D721Med (cell line): ENCODE data around the gene GSKIP.

Experiments
- DNase-seq: peaks from one replicate; pipeline ENCODE4 v3.0.0; 2011; ENCODE audit warnings: low spot score; ENCODE audit not compliant: insufficient read length
- FAIRE-seq: peaks from 2 replicates; lab custom pipeline; 2011; peaks lifted over from hg19 to GRCh38; lab: Jason Lieb, UNC
- TF ChIP-seq, protein P1 (sequence below): IDR thresholded peaks from 2 replicates; pipeline ENCODE4 v1.5.1; 2012; ENCODE audit warnings: mild to moderate bottlenecking, control low read depth; ENCODE audit not compliant: insufficient read depth; ENCODE audit errors: missing control alignments

Gene GSKIP

DNA sequence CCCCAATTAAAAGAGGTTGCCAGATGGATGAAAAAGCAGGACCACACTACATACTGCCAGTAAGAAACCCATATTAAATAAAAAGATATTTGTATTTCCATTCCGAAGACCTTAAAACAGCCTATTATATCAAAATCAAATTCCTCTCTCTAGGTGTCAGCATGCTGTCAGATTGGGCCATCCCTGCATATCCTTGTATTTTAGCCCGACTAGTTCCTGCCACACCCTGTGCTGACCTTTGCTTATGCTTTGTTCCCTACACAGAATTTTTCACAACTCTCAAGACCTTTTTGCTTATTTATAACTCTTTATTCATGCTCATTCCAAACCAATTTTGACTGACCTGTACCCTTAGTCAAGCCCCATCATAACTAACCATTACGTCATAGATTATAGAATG, 12.8 kb downstream of the GSKIP start:
- DNase-seq (no peak), FAIRE-seq (no peak)
- TF ChIP-seq, protein P1, sequence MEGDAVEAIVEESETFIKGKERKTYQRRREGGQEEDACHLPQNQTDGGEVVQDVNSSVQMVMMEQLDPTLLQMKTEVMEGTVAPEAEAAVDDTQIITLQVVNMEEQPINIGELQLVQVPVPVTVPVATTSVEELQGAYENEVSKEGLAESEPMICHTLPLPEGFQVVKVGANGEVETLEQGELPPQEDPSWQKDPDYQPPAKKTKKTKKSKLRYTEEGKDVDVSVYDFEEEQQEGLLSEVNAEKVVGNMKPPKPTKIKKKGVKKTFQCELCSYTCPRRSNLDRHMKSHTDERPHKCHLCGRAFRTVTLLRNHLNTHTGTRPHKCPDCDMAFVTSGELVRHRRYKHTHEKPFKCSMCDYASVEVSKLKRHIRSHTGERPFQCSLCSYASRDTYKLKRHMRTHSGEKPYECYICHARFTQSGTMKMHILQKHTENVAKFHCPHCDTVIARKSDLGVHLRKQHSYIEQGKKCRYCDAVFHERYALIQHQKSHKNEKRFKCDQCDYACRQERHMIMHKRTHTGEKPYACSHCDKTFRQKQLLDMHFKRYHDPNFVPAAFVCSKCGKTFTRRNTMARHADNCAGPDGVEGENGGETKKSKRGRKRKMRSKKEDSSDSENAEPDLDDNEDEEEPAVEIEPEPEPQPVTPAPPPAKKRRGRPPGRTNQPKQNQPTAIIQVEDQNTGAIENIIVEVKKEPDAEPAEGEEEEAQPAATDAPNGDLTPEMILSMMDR = no peak

DNA sequence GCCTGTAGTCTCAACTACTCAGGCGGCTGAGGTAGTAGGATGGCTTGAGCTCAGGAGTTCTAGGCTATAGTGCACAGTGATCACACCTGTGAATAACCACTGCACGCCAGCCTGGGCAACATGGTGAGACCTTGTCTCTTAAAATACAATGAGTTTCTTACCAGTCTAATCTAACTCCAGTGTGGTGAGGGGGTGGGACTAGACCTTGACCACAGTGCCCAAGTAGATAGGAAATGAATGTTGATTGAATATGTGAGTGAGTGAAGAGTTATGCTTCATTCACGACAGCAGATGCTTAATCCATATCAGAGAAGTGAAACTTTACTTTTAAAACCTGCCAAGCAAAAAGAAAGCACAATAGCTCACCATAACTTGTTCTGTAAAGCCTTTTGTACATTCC, 17.4 kb downstream of the GSKIP start:
- FAIRE-seq (no peak), DNase-seq (no peak)
- TF ChIP-seq, protein P1 = no peak

DNA sequence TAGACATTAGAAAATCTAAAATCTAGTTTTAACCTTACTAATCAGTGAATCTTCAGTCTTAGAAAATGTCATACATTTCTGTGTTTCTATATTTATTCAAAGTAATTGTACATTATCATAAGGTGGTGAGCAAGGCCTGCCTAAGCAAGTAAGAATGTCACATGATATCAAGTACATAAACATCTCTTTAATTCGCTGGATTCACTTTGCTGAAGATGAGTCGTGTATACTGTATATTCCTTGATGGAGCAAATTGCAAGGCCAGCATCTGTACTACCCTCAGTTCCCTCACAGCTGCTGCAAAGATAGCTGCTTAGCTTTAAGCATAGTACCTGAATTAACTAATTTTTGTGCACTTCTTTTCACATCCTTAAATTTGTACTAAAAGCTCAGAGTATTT, 20.1 kb downstream of the GSKIP start:
- DNase-seq = no peak
- peak; percentile 69 for FAIRE-seq
- TF ChIP-seq, protein P1 = no peak

DNA sequence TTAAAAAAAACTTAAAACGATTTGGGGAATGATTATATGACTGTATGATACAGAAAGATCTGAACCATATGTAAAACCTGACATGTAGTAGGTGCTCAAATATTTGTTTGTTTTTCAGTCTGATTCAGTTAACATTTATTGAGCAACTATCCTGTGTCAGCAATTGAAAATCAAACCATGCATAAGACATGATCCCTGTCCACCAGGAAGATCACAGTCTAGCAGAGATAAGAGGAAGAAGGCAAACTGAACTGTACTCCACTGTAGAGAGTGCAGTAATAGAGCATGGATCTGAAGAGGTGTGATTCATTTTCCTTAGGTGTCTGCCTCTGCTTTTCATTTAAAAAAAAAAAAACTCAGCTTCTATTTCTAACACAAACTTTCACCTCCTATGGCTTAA, 20.7 kb downstream of the GSKIP start:
- peak; percentile 35 for FAIRE-seq
- TF ChIP-seq, protein P1 = no peak
- DNase-seq = no peak

DNA sequence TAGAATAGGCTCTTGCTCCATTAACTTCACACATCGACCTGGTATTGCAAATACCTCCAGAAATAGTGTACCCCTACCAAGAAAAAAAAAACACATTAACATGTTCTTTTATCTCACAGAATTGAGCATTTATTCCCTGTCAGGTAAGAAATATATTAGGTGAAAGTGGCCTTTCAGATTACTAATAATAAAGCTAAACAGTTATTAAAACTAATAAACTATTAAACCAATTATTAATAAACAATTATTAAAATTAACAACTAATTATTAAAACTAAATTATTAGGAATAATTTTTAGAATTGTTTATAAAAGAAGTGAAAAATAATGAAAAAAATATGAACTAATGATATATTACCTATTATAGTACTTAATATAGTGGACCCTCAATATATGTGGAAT, 21.4 kb downstream of the GSKIP start:
- no peak for FAIRE-seq
- DNase-seq = no peak
- TF ChIP-seq, protein P1 = no peak

DNA sequence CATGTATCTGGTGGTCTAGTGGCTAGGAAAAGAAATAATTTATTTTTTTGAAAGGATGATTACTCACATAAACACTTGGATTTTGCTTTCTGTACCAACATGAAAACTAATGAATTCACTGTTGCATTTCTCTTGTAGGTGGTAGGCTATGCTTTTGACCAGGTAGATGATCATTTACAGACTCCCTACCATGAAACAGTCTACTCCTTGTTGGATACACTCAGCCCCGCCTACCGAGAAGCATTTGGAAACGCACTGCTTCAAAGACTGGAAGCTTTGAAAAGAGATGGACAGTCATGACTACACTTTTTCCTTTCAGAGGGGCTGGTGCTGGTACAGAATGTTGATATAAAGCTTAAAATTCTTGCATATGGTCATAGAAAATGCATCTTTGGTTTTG, 22.1 kb downstream of the GSKIP start:
- FAIRE-seq = no peak
- TF ChIP-seq, protein P1 = no peak
- no peak for DNase-seq

DNA sequence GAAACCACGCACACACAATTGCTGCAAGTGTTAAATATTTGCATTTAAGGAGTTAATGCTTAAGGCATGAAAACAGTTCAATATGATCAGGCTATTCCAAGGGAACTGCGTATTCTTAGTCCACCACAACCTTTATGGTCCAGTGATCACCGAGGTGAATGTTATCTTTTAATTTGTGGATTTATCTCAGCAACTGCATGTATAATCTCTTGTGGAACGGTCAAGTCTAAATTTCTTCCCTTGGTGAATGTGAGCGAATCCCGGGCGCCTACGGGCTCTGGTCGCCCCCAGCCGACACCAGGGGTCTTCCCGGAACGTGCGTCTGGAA, 27.6 kb downstream of the GSKIP start:
- FAIRE-seq = no peak

More for the DNA sequence above, 27.6 kb downstream of the GSKIP start:
- TF ChIP-seq, protein P1 = no peak
- DNase-seq = no peak
